Measurements from ENCODE around the gene CLEC2L. TPM values are rescaled to one million over a fixed set of nuclear protein-coding genes. Genes with fewer than 3 reads are reported as not detected.

The CLEC2L gene
- total RNA-seq, 8 experiments from 2014 or later = 0.24 to 3.1 (median 1.0) TPM; not detected in 1

GRCh38 chr7:139563856-139564255, 40.4 kb downstream of the CLEC2L start:
- no peak overlapping the region for H3K4me3 ChIP-seq
- WGBS, 10 experiments = 73 to 100% (median 85%) methylated on average over 1 to 5 of the region's 5 CpGs; no CpG with 5 or more reads in 1 of the 10 experiments
- in situ Hi-C loops (cut with MboI; ENCODE audit: low pct_unique_long_range_greater_than_20kb in 2 of 9, low sequenced_read_pairs in 9 of 9, unreplicated experiment in 9 of 9) = no loop called here

GRCh38 chr7:139566075-139566474, 42.6 kb downstream of the CLEC2L start:
- H3K4me1 ChIP-seq (replicated peaks in 1 of 2) = no peaks in the 10 kb centered on the region
- WGBS, 10 experiments = 38 to 100% (median 80%) methylated on average over 1 to 5 of the region's 6 CpGs
- no peak overlapping the region for H3K4me3 ChIP-seq
- no peak overlapping the region for H3K27ac ChIP-seq
- ATAC-seq (replicated peaks in 6 of 8) = no peak
- in situ Hi-C loops (cut with MboI; ENCODE audit: low pct_unique_long_range_greater_than_20kb in 2 of 9, low sequenced_read_pairs in 9 of 9, unreplicated experiment in 9 of 9) = no loop called here

More at GRCh38 chr7:139563856-139564255, 40.4 kb downstream of the CLEC2L start:
- no peak for ATAC-seq (replicated peaks in 6 of 8)
- H3K4me1 ChIP-seq (replicated peaks in 1 of 2) = no peaks in the 10 kb centered on the region
- no peak overlapping the region for H3K27ac ChIP-seq

- no peak overlapping the region for H3K27ac ChIP-seq
- 50 to 100% (median 85%) methylated on average over 1 to 9 of the region's 15 CpGs for WGBS, 10 experiments
- in situ Hi-C loops (cut with MboI; ENCODE audit: low pct_unique_long_range_greater_than_20kb in 2 of 9, low sequenced_read_pairs in 9 of 9, unreplicated experiment in 9 of 9) = no loop called here
- H3K4me3 ChIP-seq = no peak overlapping the region
- ATAC-seq (replicated peaks in 6 of 8) = no peak
- no peaks in the 10 kb centered on the region for H3K4me1 ChIP-seq (replicated peaks in 1 of 2)
These were observed 43.5 kb downstream of the CLEC2L start for GRCh38 chr7:139566736-139567646.

- no peak overlapping the region for H3K4me3 ChIP-seq
- no peak overlapping the region for H3K27ac ChIP-seq
- ATAC-seq (replicated peaks in 6 of 8) = no peak
- no peaks in the 10 kb centered on the region for H3K4me1 ChIP-seq (replicated peaks in 1 of 2)
- in situ Hi-C loops (cut with MboI; ENCODE audit: low pct_unique_long_range_greater_than_20kb in 2 of 9, low sequenced_read_pairs in 9 of 9, unreplicated experiment in 9 of 9) = no loop called here
- WGBS, 10 experiments = 81 to 100% (median 96%) methylated on average over 1 to 9 of the region's 14 CpGs; no CpG with 5 or more reads in 1 of the 10 experiments
These were observed 44.3 kb downstream of the CLEC2L start for GRCh38 chr7:139567647-139568345.

GRCh38 chr7:139568346-139568675, 44.8 kb downstream of the CLEC2L start:
- in situ Hi-C loops (cut with MboI; ENCODE audit: low pct_unique_long_range_greater_than_20kb in 2 of 9, low sequenced_read_pairs in 9 of 9, unreplicated experiment in 9 of 9) = no loop called here
- no peak overlapping the region for H3K4me3 ChIP-seq
- H3K4me1 ChIP-seq (replicated peaks in 1 of 2) = no peaks in the 10 kb centered on the region
- WGBS, 10 experiments = 0 to 100% (median 80%) methylated on average over 1 to 2 of the region's 6 CpGs; no CpG with 5 or more reads in 4 of the 10 experiments
- no peak for ATAC-seq (replicated peaks in 6 of 8)
- no peak overlapping the region for H3K27ac ChIP-seq

- in situ Hi-C loops (cut with MboI; ENCODE audit: low pct_unique_long_range_greater_than_20kb in 2 of 9, low sequenced_read_pairs in 9 of 9, unreplicated experiment in 9 of 9) = no loop called here
- WGBS, 10 experiments = 60 to 100% (median 100%) methylated on average over 1 to 7 of the region's 12 CpGs; no CpG with 5 or more reads in 7 of the 10 experiments
- ATAC-seq (replicated peaks in 6 of 8) = no peak
- Histone ChIP-seq H3K27ac (no peak overlapping the region), H3K4me3 (no peak overlapping the region), H3K4me1 (replicated peaks in 1 of 2) (no peaks in the 10 kb centered on the region)
These were observed 45.5 kb downstream of the CLEC2L start for GRCh38 chr7:139568813-139569490.

- in situ Hi-C loops (cut with MboI; ENCODE audit: low pct_unique_long_range_greater_than_20kb in 2 of 9, low sequenced_read_pairs in 9 of 9, unreplicated experiment in 9 of 9) = loop anchor here in 1 of 9 experiments (10.0 kb wide), 1 partner anchor 65 kb away; no protein-coding TSS in a partner anchor
- 21 to 100% (median 60%) methylated on average over 1 to 6 of the region's 8 CpGs; no CpG with 5 or more reads in 1 of the 10 experiments for WGBS, 10 experiments
- Histone ChIP-seq H3K4me1 (replicated peaks in 1 of 2) (no peaks in the 10 kb centered on the region), H3K4me3 (no peak overlapping the region), H3K27ac (no peak overlapping the region)
- peak in 1 of 8 experiments; percentile 48 for ATAC-seq (replicated peaks in 6 of 8)
These were observed 46.6 kb downstream of the CLEC2L start for GRCh38 chr7:139570119-139570518.

- 90 to 100% (median 96%) methylated on average over 1 to 4 of the region's 5 CpGs; no CpG with 5 or more reads in 2 of the 10 experiments for WGBS, 10 experiments
- in situ Hi-C loops (cut with MboI; ENCODE audit: low pct_unique_long_range_greater_than_20kb in 2 of 9, low sequenced_read_pairs in 9 of 9, unreplicated experiment in 9 of 9) = loop anchor here in 1 of 9 experiments (10.0 kb wide), 1 partner anchor 66 kb away; no protein-coding TSS in a partner anchor
- Histone ChIP-seq H3K27ac (no peak overlapping the region), H3K4me1 (replicated peaks in 1 of 2) (no peaks in the 10 kb centered on the region), H3K4me3 (no peak overlapping the region)
- no peak for ATAC-seq (replicated peaks in 6 of 8)
These were observed 47.1 kb downstream of the CLEC2L start for GRCh38 chr7:139570626-139571025.

GRCh38 chr7:139571190-139571589, 47.7 kb downstream of the CLEC2L start:
- Histone ChIP-seq H3K4me1 (replicated peaks in 1 of 2) (no peaks in the 10 kb centered on the region), H3K27ac (no peak overlapping the region), H3K4me3 (no peak overlapping the region)
- in situ Hi-C loops (cut with MboI; ENCODE audit: low pct_unique_long_range_greater_than_20kb in 2 of 9, low sequenced_read_pairs in 9 of 9, unreplicated experiment in 9 of 9) = loop anchor here in 1 of 9 experiments (10.0 kb wide), 1 partner anchor 66 kb away; no protein-coding TSS in a partner anchor
- ATAC-seq (replicated peaks in 6 of 8) = no peak
- WGBS, 10 experiments = 33 to 100% (median 98%) methylated on average over 1 to 8 of the region's 20 CpGs; no CpG with 5 or more reads in 5 of the 10 experiments

- Histone ChIP-seq H3K27ac (no peak overlapping the region), H3K4me1 (replicated peaks in 1 of 2) (no peaks in the 10 kb centered on the region), H3K4me3 (no peak overlapping the region)
- WGBS, 10 experiments = 80 to 100% (median 97%) methylated on average over 1 to 12 of the region's 20 CpGs; no CpG with 5 or more reads in 2 of the 10 experiments
- in situ Hi-C loops (cut with MboI; ENCODE audit: low pct_unique_long_range_greater_than_20kb in 2 of 9, low sequenced_read_pairs in 9 of 9, unreplicated experiment in 9 of 9) = loop anchor here in 1 of 9 experiments (10.0 kb wide), 1 partner anchor 67 kb away; no protein-coding TSS in a partner anchor
- no peak for ATAC-seq (replicated peaks in 6 of 8)
These were observed 48.2 kb downstream of the CLEC2L start for GRCh38 chr7:139571651-139572050.

GRCh38 chr7:139572071-139572470, 48.6 kb downstream of the CLEC2L start:
- no peak for ATAC-seq (replicated peaks in 6 of 8)
- Histone ChIP-seq H3K4me1 (replicated peaks in 1 of 2) (no peaks in the 10 kb centered on the region), H3K4me3 (no peak overlapping the region), H3K27ac (no peak overlapping the region)
- WGBS, 10 experiments = 88 to 100% (median 92%) methylated on average over 1 to 11 of the region's 15 CpGs; no CpG with 5 or more reads in 1 of the 10 experiments
- in situ Hi-C loops (cut with MboI; ENCODE audit: low pct_unique_long_range_greater_than_20kb in 2 of 9, low sequenced_read_pairs in 9 of 9, unreplicated experiment in 9 of 9) = loop anchor here in 1 of 9 experiments (10.0 kb wide), 1 partner anchor 67 kb away; no protein-coding TSS in a partner anchor

- ATAC-seq (replicated peaks in 6 of 8) = no peak
- H3K4me3 ChIP-seq = no peak overlapping the region
- in situ Hi-C loops (cut with MboI; ENCODE audit: low pct_unique_long_range_greater_than_20kb in 2 of 9, low sequenced_read_pairs in 9 of 9, unreplicated experiment in 9 of 9) = loop anchor here in 1 of 9 experiments (10.0 kb wide), 1 partner anchor 68 kb away; no protein-coding TSS in a partner anchor
- H3K27ac ChIP-seq = no peak overlapping the region
- WGBS, 10 experiments = 90% methylated on average over 6 of the region's 38 CpGs; no CpG with 5 or more reads in 9 of the 10 experiments
- H3K4me1 ChIP-seq (replicated peaks in 1 of 2) = no peaks in the 10 kb centered on the region
These were observed 49.4 kb downstream of the CLEC2L start for GRCh38 chr7:139572704-139573385.
